ENCODE data around the gene STON2.
A peak's percentile ranks its signal among the peaks of the same experiment; 100 is the strongest.
"Not testable (repeated sequence)": the region's sequence is repeated elsewhere in the genome, so short reads cannot be mapped to it uniquely, and the experiment has no call there.

The STON2 gene

GRCh38 chr14:81400852-81401251 is 728 bp upstream of the STON2 start:
- DNase-seq (ENCODE audit: low spot score in 2 of 2) (peak in 1 of 2 donors; percentile 49), ATAC-seq (peak; percentile 47)
- Mint-ChIP-seq H3K27ac (peak overlapping the region; percentile 11), H3K4me1 (peaks cover 22% of the 10 kb centered on the region), H3K9me3 (peaks cover 3% of the 10 kb centered on the region), H3K4me3 (no peak overlapping the region), H3K36me3 (peaks cover 6% of the 10 kb centered on the region)

GRCh38 chr14:81398196-81398891 is 1.8 kb downstream of the STON2 start:
- Mint-ChIP-seq H3K36me3 (peaks cover 6% of the 10 kb centered on the region), H3K9me3 (peaks cover 3% of the 10 kb centered on the region), H3K4me1 (peaks cover 22% of the 10 kb centered on the region), H3K4me3 (no peak overlapping the region), H3K27ac (no peak overlapping the region)
- ATAC-seq (no peak), DNase-seq (ENCODE audit: low spot score in 2 of 2) (peak in 1 of 2 donors; percentile 25)

GRCh38 chr14:81396113-81396512 is 4.0 kb downstream of the STON2 start:
- Mint-ChIP-seq H3K36me3 (peaks cover 6% of the 10 kb centered on the region), H3K4me1 (peaks cover 11% of the 10 kb centered on the region), H3K4me3 (no peak overlapping the region), H3K9me3 (peaks cover 3% of the 10 kb centered on the region), H3K27ac (no peak overlapping the region)
- ATAC-seq (no peak), DNase-seq (ENCODE audit: low spot score in 2 of 2) (no peak)

GRCh38 chr14:81394739-81395138 is 5.4 kb downstream of the STON2 start:
- H3K9me3 Mint-ChIP-seq: peaks cover 3% of the 10 kb centered on the region
- no peaks in the 10 kb centered on the region for H3K36me3 Mint-ChIP-seq
- no peak overlapping the region for H3K4me3 Mint-ChIP-seq
- no peak for ATAC-seq
- no peak for DNase-seq (ENCODE audit: low spot score in 2 of 2)
- no peaks in the 10 kb centered on the region for H3K4me1 Mint-ChIP-seq
- H3K27ac Mint-ChIP-seq: no peak overlapping the region

GRCh38 chr14:81392976-81393643 is 7.0 kb downstream of the STON2 start:
- Mint-ChIP-seq H3K9me3 (peaks cover 3% of the 10 kb centered on the region), H3K36me3 (no peaks in the 10 kb centered on the region), H3K27ac (no peak overlapping the region), H3K4me1 (no peaks in the 10 kb centered on the region), H3K4me3 (no peak overlapping the region)
- ATAC-seq (no peak), DNase-seq (ENCODE audit: low spot score in 2 of 2) (no peak)

GRCh38 chr14:81392052-81392451 is 8.1 kb downstream of the STON2 start:
- no peak for ATAC-seq
- DNase-seq (ENCODE audit: low spot score in 2 of 2): peak in 1 of 2 donors; percentile 3
- H3K9me3 Mint-ChIP-seq: peaks cover 3% of the 10 kb centered on the region
- H3K4me1 Mint-ChIP-seq: no peaks in the 10 kb centered on the region
- no peaks in the 10 kb centered on the region for H3K36me3 Mint-ChIP-seq
- no peak overlapping the region for H3K27ac Mint-ChIP-seq
- no peak overlapping the region for H3K4me3 Mint-ChIP-seq

- Mint-ChIP-seq H3K9me3 (peaks cover 3% of the 10 kb centered on the region), H3K4me3 (no peak overlapping the region), H3K4me1 (no peaks in the 10 kb centered on the region), H3K36me3 (no peaks in the 10 kb centered on the region), H3K27ac (no peak overlapping the region)
- ATAC-seq: no peak
- no peak for DNase-seq (ENCODE audit: low spot score in 2 of 2)
These were observed 9.4 kb downstream of the STON2 start for GRCh38 chr14:81390696-81391095.

- H3K4me1 Mint-ChIP-seq: no peaks in the 10 kb centered on the region
- DNase-seq (ENCODE audit: low spot score in 2 of 2) (no peak), ATAC-seq (no peak)
- H3K4me3 Mint-ChIP-seq: no peak overlapping the region
- no peak overlapping the region for H3K27ac Mint-ChIP-seq
- no peaks in the 10 kb centered on the region for H3K36me3 Mint-ChIP-seq
- no peaks in the 10 kb centered on the region for H3K9me3 Mint-ChIP-seq
These were observed 11.8 kb downstream of the STON2 start for GRCh38 chr14:81388336-81388735.

- Mint-ChIP-seq H3K9me3 (no peaks in the 10 kb centered on the region), H3K27ac (no peak overlapping the region), H3K4me3 (no peak overlapping the region), H3K36me3 (no peaks in the 10 kb centered on the region), H3K4me1 (no peaks in the 10 kb centered on the region)
- no peak for ATAC-seq
- DNase-seq (ENCODE audit: low spot score in 2 of 2): peak in 1 of 2 donors; percentile 8
These were observed 13.8 kb downstream of the STON2 start for GRCh38 chr14:81386290-81386745.

GRCh38 chr14:81385886-81386285 is 14.2 kb downstream of the STON2 start:
- Mint-ChIP-seq H3K27ac (no peak overlapping the region), H3K9me3 (no peaks in the 10 kb centered on the region), H3K36me3 (no peaks in the 10 kb centered on the region), H3K4me1 (no peaks in the 10 kb centered on the region), H3K4me3 (no peak overlapping the region)
- ATAC-seq: no peak
- DNase-seq (ENCODE audit: low spot score in 2 of 2): no peak

- Mint-ChIP-seq H3K36me3 (no peaks in the 10 kb centered on the region), H3K27ac (no peak overlapping the region), H3K9me3 (no peaks in the 10 kb centered on the region), H3K4me1 (no peaks in the 10 kb centered on the region), H3K4me3 (no peak overlapping the region)
- ATAC-seq (no peak), DNase-seq (ENCODE audit: low spot score in 2 of 2) (no peak)
These were observed 14.7 kb downstream of the STON2 start for GRCh38 chr14:81385419-81385818.

- ATAC-seq (no peak), DNase-seq (ENCODE audit: low spot score in 2 of 2) (no peak)
- Mint-ChIP-seq H3K27ac (no peak overlapping the region), H3K36me3 (no peaks in the 10 kb centered on the region), H3K4me1 (no peaks in the 10 kb centered on the region), H3K4me3 (no peak overlapping the region), H3K9me3 (no peaks in the 10 kb centered on the region)
These were observed 15.2 kb downstream of the STON2 start for GRCh38 chr14:81384900-81385299.

- peak in 1 of 2 donors; percentile 25 for DNase-seq (ENCODE audit: low spot score in 2 of 2)
- no peaks in the 10 kb centered on the region for H3K9me3 Mint-ChIP-seq
- no peak for ATAC-seq
- H3K36me3 Mint-ChIP-seq: no peaks in the 10 kb centered on the region
- no peaks in the 10 kb centered on the region for H3K4me1 Mint-ChIP-seq
- H3K4me3 Mint-ChIP-seq: no peak overlapping the region
- no peak overlapping the region for H3K27ac Mint-ChIP-seq
These were observed 17.5 kb downstream of the STON2 start for GRCh38 chr14:81382517-81383225.

- ATAC-seq; DNase-seq (ENCODE audit: low spot score in 2 of 2); H3K27ac Mint-ChIP-seq; H3K9me3 Mint-ChIP-seq; H3K4me3 Mint-ChIP-seq; H3K36me3 Mint-ChIP-seq; H3K4me1 Mint-ChIP-seq: not testable (repeated sequence)
These were observed 20.1 kb downstream of the STON2 start for GRCh38 chr14:81380009-81380408.

- no peaks in the 10 kb centered on the region for H3K4me1 Mint-ChIP-seq
- no peak overlapping the region for H3K27ac Mint-ChIP-seq
- no peaks in the 10 kb centered on the region for H3K36me3 Mint-ChIP-seq
- H3K4me3 Mint-ChIP-seq: no peak overlapping the region
- no peaks in the 10 kb centered on the region for H3K9me3 Mint-ChIP-seq
- DNase-seq (ENCODE audit: low spot score in 2 of 2) (no peak), ATAC-seq (no peak)
These were observed 28.3 kb downstream of the STON2 start for GRCh38 chr14:81371802-81372201.

GRCh38 chr14:81367563-81367962 is 32.6 kb downstream of the STON2 start:
- DNase-seq (ENCODE audit: low spot score in 2 of 2): no peak
- no peak overlapping the region for H3K4me3 Mint-ChIP-seq
- no peaks in the 10 kb centered on the region for H3K4me1 Mint-ChIP-seq
- no peak overlapping the region for H3K27ac Mint-ChIP-seq
- H3K36me3 Mint-ChIP-seq: no peaks in the 10 kb centered on the region
- H3K9me3 Mint-ChIP-seq: no peaks in the 10 kb centered on the region
- ATAC-seq: no peak
